ENCODE measurements around the gene ANO9.

DNA sequence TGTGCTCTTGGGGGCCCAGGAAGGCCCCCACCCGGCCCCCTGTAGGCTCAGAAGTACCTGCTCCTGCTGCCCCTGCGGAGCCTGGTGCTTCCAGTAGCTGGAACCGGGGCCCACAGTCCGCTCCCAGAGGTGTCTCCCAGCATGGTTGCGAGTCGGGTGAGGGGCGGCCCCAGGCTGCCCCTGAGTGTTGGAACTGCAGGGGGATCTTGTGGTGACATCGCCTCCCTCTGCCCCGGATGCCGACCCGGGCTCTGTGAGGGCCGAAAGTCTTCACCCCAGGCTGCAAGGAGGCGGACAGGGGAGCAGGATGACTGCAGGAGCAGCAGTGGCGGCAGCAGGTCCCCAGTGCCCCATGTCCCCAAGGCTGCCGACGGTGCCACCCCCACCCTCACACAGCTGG lies 57.3 kb downstream of the ANO9 start:
- TF ChIP-seq, protein P1, sequence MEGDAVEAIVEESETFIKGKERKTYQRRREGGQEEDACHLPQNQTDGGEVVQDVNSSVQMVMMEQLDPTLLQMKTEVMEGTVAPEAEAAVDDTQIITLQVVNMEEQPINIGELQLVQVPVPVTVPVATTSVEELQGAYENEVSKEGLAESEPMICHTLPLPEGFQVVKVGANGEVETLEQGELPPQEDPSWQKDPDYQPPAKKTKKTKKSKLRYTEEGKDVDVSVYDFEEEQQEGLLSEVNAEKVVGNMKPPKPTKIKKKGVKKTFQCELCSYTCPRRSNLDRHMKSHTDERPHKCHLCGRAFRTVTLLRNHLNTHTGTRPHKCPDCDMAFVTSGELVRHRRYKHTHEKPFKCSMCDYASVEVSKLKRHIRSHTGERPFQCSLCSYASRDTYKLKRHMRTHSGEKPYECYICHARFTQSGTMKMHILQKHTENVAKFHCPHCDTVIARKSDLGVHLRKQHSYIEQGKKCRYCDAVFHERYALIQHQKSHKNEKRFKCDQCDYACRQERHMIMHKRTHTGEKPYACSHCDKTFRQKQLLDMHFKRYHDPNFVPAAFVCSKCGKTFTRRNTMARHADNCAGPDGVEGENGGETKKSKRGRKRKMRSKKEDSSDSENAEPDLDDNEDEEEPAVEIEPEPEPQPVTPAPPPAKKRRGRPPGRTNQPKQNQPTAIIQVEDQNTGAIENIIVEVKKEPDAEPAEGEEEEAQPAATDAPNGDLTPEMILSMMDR (IDR thresholded peaks at IDR 0.05 in 8 of 11, conservative IDR thresholded peaks at IDR 0.05 in 3 of 11): no peak
- TF ChIP-seq POLR2A (IDR thresholded peaks at IDR 0.05) (no peak), POLR2AphosphoS5 (IDR thresholded peaks at IDR 0.05) (no peak)

Measured in spleen (tissue), 7 donors.